ENCODE measurements around the gene CHADL.

CHADL gene, protein sequence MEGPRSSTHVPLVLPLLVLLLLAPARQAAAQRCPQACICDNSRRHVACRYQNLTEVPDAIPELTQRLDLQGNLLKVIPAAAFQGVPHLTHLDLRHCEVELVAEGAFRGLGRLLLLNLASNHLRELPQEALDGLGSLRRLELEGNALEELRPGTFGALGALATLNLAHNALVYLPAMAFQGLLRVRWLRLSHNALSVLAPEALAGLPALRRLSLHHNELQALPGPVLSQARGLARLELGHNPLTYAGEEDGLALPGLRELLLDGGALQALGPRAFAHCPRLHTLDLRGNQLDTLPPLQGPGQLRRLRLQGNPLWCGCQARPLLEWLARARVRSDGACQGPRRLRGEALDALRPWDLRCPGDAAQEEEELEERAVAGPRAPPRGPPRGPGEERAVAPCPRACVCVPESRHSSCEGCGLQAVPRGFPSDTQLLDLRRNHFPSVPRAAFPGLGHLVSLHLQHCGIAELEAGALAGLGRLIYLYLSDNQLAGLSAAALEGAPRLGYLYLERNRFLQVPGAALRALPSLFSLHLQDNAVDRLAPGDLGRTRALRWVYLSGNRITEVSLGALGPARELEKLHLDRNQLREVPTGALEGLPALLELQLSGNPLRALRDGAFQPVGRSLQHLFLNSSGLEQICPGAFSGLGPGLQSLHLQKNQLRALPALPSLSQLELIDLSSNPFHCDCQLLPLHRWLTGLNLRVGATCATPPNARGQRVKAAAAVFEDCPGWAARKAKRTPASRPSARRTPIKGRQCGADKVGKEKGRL

DNA sequence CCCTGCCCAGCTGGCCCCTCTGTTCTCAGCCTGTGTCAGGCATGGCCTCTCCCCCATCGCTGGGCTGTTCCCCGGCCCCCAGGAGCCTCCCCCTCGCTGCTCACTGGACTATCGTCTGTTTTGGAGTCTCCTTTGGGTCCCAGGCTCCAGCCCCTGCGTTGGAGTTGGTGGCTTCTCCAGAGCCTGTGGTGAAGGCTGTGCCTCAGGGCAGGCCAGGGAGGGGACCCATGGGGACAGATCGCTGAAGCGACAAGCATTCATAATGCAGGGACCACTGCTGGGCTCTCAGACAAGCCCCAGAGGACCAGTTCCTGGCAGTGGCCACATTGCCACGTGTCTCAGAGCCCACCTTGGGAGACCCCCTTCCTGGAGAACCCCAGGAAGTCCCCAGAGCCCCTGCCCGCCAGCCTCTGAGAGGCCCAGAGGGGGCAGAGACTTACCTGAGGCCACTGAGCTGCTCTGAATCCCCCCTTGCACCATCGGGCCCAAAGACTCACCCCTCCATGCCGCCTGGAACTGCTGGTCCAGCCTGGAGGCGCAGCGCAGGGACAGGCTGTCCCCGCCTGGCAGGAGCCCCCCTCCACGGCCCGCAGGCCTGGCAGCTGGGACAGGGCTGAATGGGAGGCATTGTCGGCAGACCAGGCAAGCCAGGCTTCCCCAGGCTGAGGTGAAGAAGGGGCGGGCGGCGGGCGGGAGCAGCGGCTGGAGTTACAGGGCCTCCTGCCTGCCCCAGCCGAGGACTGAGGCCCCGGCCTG, at the start of gene CHADL:
Gene CHADL (minus strand): TSS at position 555 of the 756 bp plus-strand sequence. CDS start 50 bp downstream, at position 505.
- no peaks in the 10 kb centered on the region for H3K79me2 ChIP-seq
- no peak within 1 kb of the TSS for H3K27ac ChIP-seq
- H3K9ac ChIP-seq = no peak within 1 kb of the TSS
- no peaks in the 10 kb centered on the region for H3K9me3 ChIP-seq (ENCODE audit: control insufficient read depth, low read length)
- H3K4me2 ChIP-seq (ENCODE audit: low read length) = no peak within 1 kb of the TSS
- no peak within 1 kb of the TSS for H3K4me3 ChIP-seq (ENCODE audit: low read depth, low read length)
- no peaks in the 10 kb centered on the region for H3K27me3 ChIP-seq (ENCODE audit: control insufficient read depth, insufficient read depth, low read length)
- no peaks in the 10 kb centered on the region for H3K36me3 ChIP-seq (ENCODE audit: control insufficient read depth, insufficient read depth, low read length)
- H3K4me1 ChIP-seq = no peaks in the 10 kb centered on the region
- no peak within 1 kb of the TSS for H2AFZ ChIP-seq
- TF ChIP-seq, protein P1, sequence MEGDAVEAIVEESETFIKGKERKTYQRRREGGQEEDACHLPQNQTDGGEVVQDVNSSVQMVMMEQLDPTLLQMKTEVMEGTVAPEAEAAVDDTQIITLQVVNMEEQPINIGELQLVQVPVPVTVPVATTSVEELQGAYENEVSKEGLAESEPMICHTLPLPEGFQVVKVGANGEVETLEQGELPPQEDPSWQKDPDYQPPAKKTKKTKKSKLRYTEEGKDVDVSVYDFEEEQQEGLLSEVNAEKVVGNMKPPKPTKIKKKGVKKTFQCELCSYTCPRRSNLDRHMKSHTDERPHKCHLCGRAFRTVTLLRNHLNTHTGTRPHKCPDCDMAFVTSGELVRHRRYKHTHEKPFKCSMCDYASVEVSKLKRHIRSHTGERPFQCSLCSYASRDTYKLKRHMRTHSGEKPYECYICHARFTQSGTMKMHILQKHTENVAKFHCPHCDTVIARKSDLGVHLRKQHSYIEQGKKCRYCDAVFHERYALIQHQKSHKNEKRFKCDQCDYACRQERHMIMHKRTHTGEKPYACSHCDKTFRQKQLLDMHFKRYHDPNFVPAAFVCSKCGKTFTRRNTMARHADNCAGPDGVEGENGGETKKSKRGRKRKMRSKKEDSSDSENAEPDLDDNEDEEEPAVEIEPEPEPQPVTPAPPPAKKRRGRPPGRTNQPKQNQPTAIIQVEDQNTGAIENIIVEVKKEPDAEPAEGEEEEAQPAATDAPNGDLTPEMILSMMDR (IDR thresholded peaks at IDR 0.05) = no peak

DNA sequence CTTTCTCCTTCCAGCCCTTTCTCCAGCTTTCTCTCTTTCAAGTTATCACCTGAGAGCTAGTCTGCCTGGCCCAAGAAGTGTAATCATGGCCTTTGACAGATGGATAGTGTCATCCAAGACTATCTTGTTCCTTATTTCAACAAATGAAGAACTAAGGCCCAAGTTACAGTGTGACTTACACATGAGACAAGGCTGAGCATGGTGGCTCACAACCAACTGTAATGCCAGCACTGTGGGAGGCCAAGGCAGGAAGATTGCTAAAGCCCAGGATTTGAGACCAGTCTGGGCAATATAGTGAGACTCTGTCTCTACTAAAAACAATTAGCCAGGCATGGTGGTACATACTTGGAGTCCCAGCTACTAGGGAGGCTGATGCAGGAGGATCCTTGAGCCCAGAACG, 48.9 kb upstream of the CHADL start:
- no peak overlapping the region for H3K27ac ChIP-seq

DNA sequence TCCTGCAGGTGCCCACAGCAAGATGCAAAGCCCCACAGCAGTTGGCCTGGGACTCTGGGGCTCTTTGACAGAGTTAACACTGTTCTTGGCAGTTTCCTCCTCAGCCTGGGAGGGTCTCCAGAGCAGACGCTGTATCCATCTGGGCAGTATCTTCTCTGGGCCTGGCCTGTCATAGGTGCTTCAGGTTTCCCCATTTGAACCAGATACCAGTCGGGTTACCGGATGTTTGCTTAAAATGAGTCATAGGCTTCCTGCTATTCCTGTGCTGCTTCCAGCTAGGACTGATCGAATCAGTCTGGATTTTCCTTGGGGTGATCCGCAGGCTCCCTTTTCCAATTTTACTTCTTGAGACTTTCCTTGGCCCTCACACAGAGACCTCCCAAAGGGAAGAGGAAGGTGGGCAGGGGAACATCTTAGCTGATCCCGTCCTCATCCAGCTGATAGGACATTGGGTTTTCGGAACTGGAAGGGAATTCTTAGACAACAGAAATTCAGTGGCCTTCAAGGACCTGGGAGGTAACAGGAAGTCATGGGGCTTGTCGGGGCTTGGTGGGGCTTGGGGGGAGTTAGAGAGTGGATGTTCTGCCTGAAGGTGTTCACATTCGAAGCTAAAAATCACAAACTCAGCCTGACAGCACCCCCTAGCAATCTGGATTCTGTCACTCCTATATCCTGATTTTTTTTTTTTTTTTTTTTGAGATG, 47.7 kb upstream of the CHADL start:
- no peak overlapping the region for H3K4me2 ChIP-seq (ENCODE audit: low read length)
- H2AFZ ChIP-seq = no peak overlapping the region
- no peaks in the 10 kb centered on the region for H3K79me2 ChIP-seq
- H3K9ac ChIP-seq = no peak overlapping the region
- no peak overlapping the region for H3K4me3 ChIP-seq (ENCODE audit: low read depth, low read length)
- TF ChIP-seq, protein P1 (IDR thresholded peaks at IDR 0.05) = no peak
- no peaks in the 10 kb centered on the region for H3K4me1 ChIP-seq
- H3K9me3 ChIP-seq (ENCODE audit: control insufficient read depth, low read length) = no peaks in the 10 kb centered on the region
- peak overlapping the region; percentile 71 for H3K27ac ChIP-seq
- H3K27me3 ChIP-seq (ENCODE audit: control insufficient read depth, insufficient read depth, low read length) = no peaks in the 10 kb centered on the region
- H3K36me3 ChIP-seq (ENCODE audit: control insufficient read depth, insufficient read depth, low read length) = no peaks in the 10 kb centered on the region

More for the DNA sequence above, 48.9 kb upstream of the CHADL start:
- H3K9me3 ChIP-seq (ENCODE audit: control insufficient read depth, low read length) = no peaks in the 10 kb centered on the region
- H3K4me2 ChIP-seq (ENCODE audit: low read length) = no peak overlapping the region
- no peaks in the 10 kb centered on the region for H3K36me3 ChIP-seq (ENCODE audit: control insufficient read depth, insufficient read depth, low read length)
- H3K79me2 ChIP-seq = no peaks in the 10 kb centered on the region
- no peaks in the 10 kb centered on the region for H3K27me3 ChIP-seq (ENCODE audit: control insufficient read depth, insufficient read depth, low read length)
- H3K4me3 ChIP-seq (ENCODE audit: low read depth, low read length) = no peak overlapping the region
- TF ChIP-seq, protein P1 (IDR thresholded peaks at IDR 0.05) = no peak
- no peak overlapping the region for H2AFZ ChIP-seq
- H3K9ac ChIP-seq = no peak overlapping the region
- H3K4me1 ChIP-seq = no peaks in the 10 kb centered on the region

DNA sequence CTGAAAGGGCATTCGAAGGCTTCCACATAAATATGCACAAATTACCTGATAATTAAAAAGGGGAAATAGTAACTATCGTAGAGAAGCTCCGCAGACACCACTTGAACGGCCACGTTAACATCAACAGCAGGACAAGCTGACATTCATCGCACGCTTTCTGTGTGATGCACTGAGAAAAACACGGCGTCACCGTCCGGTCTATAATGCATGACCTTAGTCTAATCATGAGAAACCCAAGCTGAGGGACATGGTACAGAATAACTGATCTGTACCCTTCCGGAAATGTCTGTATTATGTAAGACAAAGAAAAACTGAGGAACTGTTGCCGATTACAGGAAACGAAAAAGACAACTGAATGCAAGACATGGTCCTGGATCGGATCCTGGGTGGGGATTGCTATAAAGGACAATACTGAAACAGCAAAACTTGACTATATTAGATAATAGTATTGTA, 45.9 kb upstream of the CHADL start:
- H3K4me2 ChIP-seq (ENCODE audit: low read length) = peak overlapping the region; percentile 90
- H3K9ac ChIP-seq = no peak overlapping the region
- no peaks in the 10 kb centered on the region for H3K79me2 ChIP-seq
- no peaks in the 10 kb centered on the region for H3K9me3 ChIP-seq (ENCODE audit: control insufficient read depth, low read length)
- no peaks in the 10 kb centered on the region for H3K4me1 ChIP-seq
- peak overlapping the region; percentile 87 for H2AFZ ChIP-seq
- peak overlapping the region; percentile 85 for H3K27ac ChIP-seq
- no peaks in the 10 kb centered on the region for H3K36me3 ChIP-seq (ENCODE audit: control insufficient read depth, insufficient read depth, low read length)
- TF ChIP-seq, protein P1 (IDR thresholded peaks at IDR 0.05) = no peak
- no peaks in the 10 kb centered on the region for H3K27me3 ChIP-seq (ENCODE audit: control insufficient read depth, insufficient read depth, low read length)
- peak overlapping the region; percentile 89 for H3K4me3 ChIP-seq (ENCODE audit: low read depth, low read length)
